NCI-H128 (cell line): ENCODE results near the gene C17orf50.

Experiments
- DNase-seq: peaks from one replicate; lab custom pipeline; 2025; ENCODE audit not compliant: unreplicated experiment; lab: John Stamatoyannopoulos, UW

The C17orf50 gene

DNA sequence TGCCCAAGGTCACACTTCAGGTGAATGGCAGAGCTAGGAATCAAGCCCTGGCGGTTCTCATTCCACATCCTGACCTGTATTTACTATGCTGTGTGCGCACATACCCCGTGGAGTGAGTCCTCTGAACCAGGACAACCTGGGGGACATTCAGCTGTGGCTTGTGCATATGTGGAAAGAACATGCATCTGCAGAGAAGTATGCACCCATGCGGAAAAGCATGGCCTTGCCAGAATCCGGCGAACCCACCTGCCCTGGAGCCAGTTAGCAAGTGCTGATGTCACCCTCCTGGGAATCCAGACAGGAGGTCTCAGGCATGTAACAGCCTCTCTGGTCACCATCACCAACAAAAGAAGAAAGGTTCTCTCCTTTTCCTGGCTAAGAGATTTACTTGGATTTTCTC, 27.3 kb upstream of the C17orf50 start:
- DNase-seq: no peak

DNA sequence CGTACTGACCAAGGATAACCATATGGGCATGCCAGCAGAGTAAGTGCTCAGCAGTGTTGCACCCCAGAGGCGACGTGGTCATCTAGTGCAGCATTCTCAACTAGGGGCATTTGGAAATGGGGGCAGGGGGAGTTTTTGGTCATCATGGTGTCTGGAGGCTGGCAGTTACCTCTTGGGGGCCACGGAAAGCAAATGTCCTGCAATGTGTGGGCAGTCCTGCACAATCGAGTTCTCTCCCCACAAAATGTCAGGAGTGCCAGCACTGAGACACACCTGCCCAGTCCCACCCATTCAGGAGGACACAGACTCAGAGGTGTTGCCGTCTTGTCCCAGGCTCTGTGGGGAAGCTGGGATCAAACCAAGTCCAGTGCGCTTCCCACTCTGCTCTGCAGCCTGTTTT, 26.3 kb upstream of the C17orf50 start:
- no peak for DNase-seq

DNA sequence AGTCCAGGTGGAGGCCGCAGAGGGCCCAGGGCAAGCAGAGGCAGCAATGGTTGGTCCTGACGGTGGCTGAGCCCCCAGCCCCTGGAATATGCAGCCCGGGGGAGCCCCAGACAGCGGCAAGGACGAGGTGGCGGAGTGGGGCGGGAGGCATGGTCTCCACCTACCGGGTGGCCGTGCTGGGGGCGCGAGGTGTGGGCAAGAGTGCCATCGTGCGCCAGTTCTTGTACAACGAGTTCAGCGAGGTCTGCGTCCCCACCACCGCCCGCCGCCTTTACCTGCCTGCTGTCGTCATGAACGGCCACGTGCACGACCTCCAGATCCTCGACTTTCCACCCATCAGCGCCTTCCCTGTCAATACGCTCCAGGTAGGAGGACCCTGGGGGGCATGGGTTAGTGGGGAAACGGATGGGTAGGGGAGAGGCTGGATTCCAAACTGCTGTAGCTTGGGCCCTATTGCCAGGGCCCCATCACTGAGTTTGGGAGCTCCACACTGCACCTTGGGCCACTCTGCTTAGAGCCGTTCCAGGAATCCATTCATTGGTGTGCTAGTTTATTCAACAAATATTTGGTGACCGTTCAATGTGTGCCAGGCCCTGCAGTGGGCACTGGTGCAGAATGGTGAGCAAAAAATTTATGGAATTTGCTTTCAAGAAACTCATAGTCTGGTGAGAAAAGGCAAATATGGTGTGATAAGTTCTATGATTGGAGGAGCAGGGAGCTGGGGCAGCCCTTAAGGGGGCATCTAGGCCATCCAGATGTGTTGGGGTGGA, 25.5 kb upstream of the C17orf50 start:
- DNase-seq: no peak

DNA sequence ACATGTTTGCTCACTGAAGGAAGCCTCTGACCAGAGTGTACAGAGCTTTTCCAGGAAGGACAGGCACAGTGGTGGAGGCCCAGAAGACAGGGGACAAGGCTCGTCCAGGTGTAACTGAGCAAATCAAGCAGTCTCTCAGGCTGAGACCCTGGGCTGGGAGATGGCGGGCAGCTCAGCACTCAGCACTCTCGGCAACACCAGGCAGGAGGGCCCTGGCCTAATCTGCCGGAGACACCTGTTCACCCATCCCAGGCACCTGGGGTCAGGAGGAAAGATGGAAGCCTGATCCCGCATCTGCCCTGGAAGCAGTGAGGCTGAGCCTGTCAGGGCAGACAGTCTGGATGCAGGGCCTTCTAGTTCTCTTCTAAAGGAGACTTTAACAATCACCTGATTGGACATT, 24.5 kb upstream of the C17orf50 start:
- no peak for DNase-seq

DNA sequence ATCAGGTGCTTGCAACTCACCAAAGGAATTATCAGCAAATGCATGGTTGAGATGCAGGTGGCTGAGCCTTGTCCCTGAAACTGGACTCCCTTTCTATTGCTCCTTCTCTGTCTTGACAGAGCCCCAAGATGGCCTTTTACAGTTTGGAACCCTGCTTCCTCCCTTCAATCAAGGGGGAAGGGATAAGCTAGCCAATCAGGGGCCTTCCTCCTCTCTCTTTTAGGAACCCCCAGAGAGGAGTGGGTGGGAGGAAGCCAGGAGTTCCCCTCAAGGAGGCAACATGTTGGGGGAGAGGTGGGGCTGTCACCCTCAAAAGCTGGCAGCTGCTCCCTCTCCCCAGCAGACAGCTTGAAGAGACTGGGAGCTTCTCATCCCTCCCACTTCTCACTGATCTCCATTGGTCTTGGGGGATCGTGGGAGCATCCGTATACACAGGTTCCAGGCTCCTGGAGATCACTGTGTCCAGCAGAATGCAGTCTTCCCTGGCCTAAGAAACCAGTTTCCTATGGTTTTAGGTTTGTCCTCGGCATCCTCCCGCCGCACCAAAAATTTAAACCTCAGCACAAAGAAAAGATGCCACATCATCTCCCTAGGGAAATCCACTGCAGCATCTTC, 22.1 kb upstream of the C17orf50 start:
- DNase-seq: no peak

DNA sequence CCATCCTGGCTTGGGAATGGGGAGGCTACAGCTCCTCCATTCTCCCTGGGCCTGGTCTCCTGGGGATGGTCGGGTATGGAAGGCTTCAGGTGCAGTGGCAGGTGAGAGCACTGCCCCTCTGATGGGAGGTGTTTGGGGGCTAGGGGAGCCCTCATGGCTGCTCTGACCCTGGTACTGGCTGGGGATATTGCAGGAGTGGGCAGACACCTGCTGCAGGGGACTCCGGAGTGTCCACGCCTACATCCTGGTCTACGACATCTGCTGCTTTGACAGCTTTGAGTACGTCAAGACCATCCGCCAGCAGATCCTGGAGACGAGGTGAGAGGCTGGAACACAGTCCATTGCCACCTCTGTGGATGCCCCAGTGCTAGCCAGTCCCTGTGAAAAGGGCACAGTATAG, 20.5 kb upstream of the C17orf50 start:
- no peak for DNase-seq

DNA sequence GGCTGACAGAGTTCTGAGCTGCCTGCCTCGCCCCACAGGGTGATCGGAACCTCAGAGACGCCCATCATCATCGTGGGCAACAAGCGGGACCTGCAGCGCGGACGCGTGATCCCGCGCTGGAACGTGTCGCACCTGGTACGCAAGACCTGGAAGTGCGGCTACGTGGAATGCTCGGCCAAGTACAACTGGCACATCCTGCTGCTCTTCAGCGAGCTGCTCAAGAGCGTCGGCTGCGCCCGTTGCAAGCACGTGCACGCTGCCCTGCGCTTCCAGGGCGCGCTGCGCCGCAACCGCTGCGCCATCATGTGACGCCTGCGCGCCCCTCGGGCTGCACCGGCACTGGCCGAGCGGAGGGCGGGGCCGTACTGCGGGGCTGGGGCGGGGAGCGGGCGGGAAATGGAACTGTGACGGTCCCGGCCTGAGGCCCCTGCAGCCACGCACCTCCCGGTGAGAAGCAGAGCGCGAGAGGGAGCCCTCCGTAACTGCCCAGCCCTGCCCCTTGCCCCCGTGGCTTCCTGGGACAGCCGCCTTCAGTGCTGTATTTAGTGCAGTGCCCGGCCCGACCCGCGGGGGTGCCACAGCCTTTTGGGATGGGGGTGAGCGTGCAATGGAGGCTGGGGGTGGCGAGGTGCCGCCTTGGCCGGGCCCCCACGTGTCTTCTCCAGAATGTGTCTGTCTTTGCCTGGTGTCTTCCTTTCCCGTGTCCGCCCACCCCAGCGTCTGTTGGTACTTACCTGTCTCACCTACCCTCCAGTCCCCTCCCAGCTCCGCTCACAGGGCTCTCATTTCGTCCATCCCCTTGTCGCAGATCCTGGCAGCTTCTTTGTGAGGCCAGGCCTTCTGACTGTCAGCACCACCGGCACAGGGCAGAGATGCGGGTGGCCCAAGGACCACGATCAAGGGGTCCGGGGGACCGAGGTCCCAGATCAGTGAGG, 19.4 kb upstream of the C17orf50 start:
- no peak for DNase-seq

DNA sequence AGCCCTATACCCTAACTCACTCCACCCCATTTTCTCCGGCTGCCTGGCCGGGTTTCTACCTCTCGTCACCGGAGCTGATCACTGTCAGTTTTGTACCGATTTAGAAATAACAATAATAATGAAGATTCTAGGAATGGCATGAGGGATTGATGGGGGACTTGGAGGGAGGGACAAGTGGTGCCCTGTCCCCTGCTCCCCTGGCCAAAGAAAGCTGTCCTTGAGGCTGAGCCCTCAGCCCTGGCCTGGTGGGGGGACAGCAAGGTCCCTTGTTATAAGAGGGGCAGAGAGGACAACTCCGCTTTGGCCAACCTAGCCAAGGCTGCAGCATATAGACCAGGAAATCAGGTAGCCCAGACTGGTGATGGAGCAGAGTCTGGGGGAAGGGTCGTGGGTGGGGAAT, 18.2 kb upstream of the C17orf50 start:
- no peak for DNase-seq

DNA sequence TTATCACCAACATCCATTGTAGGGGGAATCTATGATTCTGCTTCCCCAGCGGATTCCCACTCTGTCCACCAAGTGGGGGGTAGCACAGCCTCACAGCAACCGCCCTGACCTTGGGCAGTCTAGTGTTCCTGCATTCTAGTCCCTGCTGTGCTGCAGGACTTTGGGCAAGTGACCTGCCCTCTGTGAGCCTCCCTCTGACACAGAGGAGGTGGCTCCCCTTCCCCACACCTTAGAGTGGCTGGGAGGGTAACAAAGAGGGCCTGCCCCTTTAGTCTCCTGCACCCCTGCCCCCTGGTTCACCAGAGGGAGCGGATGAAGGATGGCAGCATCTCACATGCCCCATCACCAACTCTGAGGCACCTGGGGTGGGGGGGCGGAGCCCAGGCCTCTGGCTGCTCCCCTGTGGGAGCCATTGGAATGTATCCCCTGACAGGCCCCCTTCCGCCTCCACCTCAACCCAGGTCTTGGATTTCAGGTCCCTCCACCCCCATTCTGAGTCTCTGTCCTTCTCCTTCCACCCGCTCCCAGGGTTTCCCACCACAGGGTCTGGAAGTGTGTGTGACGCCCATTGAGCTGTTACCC, 17.7 kb upstream of the C17orf50 start:
- DNase-seq: no peak

DNA sequence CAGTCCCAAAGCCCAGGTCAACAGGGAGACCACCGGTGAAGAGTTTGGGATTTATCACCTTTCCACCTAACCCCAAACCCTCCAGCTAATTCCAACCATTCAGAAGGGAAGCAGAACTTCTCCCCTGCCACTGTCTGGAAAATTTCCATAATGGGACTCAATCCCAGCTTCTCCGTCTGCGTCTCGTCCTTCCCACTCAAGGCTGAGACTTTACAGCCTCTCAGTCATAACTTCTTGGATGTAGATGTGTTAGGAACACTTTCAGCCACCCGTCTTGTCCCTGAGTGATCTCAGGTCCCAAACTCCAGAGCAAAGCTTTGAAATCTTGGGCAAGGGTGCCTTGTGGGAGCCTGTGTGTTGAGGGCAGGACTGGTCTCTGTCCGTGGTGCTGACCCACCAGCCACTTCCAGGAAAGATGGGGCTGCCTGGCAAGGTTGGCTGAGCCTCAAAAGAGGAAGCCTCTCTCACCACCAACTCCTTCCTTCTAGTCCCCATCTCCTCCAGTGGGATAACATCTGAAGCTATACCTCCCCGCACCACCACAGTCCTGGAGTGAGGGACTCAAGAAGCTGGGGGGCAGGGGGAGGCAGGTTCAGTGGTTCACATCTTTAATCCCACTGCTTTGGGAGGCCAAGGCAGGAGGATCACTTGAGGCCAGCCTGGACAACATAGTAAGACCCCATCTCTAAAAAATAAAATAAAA, 16.9 kb upstream of the C17orf50 start:
- DNase-seq: no peak

DNA sequence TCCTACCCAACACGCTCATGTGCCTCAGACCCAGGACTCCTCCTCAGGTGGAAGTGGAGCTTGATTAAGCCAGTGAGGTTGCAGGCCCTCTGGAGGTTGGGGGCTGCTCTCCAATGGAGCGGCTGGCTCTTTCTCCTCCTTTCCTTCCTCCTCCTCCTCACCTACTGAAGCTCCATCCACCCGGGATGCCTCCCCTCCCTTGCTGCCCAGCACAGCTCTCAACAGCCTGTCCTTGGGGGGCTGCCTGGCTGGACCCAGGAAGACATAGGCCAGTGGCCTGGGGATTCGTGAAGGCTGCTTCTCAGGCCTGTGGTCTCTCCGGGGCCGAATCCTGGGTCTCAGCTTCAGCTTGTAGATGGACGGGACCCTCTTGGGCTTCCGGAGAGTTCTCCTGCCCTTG, 15.9 kb upstream of the C17orf50 start:
- DNase-seq: no peak

DNA sequence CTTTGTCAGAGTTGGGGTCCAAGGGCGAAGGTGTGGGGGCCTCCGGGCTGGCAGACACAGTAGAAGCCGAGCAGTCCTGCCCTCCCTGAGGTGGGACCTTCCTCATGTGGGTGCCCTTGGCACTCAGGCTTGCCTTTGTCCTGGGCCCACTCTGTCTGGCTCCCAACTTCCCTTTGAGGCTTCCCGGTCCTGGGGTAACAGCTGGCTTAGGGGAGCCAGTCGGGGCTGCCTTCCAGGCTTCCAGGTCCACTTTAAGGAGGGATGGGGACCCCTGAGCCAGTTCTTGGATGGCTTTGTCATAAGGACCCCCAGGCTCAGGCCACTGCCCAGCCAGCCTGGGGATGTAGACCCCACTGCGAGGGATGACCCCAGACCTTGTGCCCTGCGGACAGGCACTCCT, 15.4 kb upstream of the C17orf50 start:
- DNase-seq: no peak

DNA sequence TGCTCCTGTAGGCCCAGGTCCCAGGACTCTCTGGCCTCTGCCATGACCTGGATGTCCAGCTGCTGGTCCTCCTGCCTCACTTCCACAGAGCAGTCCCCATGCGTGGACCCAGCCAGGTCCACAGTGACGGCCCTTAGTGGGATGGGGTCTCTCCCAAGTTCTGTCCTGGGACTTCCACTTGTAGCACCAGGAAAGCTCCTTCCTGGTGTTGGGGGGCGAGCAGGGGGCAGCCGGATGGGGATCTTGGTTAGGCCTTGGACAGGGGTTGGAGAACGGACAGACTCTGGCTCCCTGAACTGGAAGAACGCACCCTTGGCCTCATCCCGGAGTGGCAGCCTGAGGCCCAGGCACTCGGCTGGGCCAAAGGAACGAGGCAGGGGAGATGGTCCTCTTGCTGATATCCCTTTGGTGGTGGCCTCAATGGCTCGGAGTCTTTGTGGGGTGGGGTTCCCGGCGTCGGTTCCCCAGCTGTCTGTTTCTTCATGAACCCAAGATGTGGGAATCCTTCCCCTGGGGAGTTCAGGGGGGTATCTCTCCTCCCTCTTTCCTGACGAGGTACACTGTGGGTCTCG, 14.9 kb upstream of the C17orf50 start:
- DNase-seq: no peak

DNA sequence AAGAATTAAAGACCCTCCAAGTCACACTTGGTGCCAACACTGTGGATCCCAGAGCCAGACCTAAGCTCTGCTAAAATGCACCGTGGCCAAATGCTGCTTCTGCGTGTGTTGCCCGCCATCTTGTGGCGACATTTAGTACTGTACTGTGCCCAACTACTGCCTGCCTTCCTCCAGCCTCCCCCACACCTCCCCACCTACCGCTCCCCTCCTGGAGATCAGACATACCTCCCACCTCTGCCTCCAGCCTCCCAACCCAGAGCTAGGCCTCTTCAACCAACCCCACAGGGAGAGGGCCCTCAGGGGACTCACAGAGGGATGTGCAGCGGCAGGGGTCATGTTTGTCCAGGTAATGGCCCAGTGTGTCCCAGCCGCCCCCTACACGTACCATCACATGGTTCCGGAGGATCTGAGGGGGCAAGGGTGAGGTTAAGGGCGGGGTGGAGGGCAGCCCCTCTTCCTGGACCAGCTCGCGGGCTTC, 13.1 kb upstream of the C17orf50 start:
- peak; percentile 35 for DNase-seq

DNA sequence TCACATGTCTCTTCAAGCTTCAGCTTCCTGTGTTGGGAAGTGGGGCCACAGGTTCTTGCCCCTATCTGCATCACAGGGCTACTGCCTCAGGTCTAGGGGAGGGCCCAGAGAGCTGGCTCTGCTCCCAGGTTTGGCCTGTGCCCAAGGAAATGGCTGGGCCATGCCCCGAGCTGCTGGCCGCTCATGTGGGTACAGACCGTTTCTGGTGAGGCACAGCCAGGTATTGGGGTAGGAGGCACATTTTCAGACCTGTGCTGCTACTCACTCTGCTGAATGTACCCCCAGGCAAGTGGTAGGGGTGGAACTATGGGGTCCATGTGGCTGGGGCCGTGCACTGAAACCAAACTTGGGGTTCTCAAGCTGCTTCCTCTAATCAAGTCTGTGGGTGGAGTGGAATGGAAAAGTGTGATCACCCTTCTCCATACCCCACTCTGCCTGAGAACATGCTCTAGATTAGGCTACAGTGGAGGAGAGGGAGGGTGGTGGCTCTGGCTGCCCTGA, 12.3 kb upstream of the C17orf50 start:
- no peak for DNase-seq

DNA sequence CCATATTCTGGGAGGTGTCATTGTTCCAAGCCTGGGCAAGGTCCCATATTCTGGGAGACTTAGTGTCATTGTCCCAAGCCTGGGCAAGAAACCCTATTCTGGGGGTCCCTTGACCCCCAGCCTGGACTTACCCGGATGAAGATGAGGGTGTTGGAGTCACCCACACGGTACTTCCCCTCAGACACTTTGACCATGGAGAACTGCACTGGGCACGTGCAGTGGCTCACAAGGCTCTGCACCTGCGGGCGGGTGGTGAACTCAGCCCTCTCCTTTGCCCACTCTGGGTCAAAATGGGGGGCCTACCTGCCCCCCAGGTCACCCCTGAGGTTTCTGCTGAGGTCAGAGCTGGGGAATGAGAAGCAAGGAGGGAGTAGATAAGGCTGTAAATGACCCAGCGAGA, 11.7 kb upstream of the C17orf50 start:
- DNase-seq: no peak

DNA sequence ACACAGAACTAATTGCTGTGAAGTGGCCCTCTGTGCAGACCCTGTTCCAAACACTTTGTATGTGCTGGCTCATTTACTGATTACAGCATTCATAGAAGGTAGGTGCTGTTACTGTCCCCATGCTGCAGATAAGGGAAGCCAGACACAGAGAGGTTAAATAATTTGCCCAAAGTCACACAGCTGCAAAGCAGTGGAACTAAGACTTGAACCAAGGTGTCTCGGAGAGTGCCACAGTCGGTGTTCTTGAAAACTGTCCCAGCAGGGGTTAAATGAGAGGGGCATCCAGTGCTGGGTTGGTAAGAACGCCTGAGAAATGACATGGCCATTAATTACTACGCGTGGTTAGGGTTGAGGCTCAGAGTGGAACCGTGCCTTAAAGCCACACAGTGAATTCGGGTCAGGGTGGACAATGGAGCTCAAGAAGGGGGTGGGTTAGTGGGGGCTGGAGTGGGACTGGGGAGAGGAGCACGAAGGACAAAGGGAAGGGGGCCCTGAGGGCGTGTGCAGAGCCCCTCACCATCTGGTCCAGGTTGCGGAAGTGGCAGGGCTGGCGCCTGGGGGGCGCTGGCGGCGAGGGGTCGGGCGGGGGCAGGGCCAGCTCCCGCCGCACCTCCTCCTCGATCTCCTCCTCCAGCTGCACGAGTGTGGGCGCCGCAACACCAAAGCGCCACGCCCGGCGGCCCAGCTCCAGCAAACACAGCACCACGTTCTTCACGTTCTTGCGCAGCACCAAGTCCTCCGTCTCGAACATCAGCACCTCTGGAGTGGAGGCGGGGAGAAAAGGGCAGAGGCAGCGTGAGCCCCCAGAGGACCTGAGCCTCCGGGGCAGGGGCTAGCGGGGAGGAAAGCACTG, 10.9 kb upstream of the C17orf50 start:
- no peak for DNase-seq

DNA sequence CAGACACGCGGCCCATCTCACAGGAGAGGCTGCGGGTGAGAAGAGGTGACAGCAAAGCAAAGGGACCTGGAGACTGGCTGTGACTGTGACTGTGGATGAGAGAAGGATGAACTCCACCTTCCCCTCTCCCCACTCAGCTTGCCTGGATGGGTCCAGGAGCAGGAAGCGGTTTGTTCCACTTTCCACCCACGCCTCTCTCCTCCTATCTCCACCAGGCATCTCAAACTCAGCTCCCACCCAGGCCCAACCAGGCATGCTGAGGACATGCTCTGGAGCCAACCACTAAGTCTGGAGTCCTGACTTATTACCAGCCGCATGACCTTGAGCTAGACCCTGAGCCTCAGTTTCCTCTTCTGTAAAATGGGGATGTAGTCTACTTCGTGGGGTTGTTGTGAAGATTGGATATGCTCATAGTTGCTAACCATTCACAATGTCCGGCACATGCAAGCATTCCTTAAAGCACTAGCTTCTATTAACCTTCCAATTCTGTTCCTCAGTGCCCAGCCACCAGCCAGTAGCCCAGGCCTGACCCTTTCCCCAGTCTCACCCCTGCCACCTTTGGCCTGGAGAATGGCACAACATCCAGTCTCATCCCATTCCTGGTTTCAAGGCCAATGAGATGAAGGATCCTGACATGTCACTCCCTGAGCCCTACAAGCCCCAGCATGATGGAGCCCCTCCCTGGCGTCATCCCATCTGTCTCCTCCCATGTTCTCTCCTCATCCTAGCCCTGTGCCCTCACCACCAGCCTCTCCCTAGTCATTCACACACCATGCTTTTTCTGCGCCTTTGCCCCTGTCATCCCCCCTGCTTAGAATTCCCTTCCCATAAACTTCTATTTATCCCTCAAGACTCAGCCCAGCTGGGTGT, 9.9 kb upstream of the C17orf50 start:
- DNase-seq: no peak
